ENCODE data around the gene PDPK1.

- TF ChIP-seq, protein P1, sequence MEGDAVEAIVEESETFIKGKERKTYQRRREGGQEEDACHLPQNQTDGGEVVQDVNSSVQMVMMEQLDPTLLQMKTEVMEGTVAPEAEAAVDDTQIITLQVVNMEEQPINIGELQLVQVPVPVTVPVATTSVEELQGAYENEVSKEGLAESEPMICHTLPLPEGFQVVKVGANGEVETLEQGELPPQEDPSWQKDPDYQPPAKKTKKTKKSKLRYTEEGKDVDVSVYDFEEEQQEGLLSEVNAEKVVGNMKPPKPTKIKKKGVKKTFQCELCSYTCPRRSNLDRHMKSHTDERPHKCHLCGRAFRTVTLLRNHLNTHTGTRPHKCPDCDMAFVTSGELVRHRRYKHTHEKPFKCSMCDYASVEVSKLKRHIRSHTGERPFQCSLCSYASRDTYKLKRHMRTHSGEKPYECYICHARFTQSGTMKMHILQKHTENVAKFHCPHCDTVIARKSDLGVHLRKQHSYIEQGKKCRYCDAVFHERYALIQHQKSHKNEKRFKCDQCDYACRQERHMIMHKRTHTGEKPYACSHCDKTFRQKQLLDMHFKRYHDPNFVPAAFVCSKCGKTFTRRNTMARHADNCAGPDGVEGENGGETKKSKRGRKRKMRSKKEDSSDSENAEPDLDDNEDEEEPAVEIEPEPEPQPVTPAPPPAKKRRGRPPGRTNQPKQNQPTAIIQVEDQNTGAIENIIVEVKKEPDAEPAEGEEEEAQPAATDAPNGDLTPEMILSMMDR (conservative IDR thresholded peaks at IDR 0.05 in 1 of 2, IDR thresholded peaks at IDR 0.05 in 1 of 2; ENCODE audit: low read depth in 1 of 2, low read length in 2 of 2), result no peak
- no peak for TF ChIP-seq EZH2 (IDR thresholded peaks at IDR 0.05; ENCODE audit: low read length, missing control alignments)
Observed at GRCh38 chr16:2505695-2506094, 32.1 kb upstream of the PDPK1 start.
